ENCODE measurements around the gene MRPL12. TPM values are rescaled to one million over a fixed set of nuclear protein-coding genes. Genes with fewer than 3 reads are reported as not detected.

The MRPL12 gene
- total RNA-seq, 3 donors from 2014 or later, result 18.4 to 32.3 (median 32.1) TPM

DNA sequence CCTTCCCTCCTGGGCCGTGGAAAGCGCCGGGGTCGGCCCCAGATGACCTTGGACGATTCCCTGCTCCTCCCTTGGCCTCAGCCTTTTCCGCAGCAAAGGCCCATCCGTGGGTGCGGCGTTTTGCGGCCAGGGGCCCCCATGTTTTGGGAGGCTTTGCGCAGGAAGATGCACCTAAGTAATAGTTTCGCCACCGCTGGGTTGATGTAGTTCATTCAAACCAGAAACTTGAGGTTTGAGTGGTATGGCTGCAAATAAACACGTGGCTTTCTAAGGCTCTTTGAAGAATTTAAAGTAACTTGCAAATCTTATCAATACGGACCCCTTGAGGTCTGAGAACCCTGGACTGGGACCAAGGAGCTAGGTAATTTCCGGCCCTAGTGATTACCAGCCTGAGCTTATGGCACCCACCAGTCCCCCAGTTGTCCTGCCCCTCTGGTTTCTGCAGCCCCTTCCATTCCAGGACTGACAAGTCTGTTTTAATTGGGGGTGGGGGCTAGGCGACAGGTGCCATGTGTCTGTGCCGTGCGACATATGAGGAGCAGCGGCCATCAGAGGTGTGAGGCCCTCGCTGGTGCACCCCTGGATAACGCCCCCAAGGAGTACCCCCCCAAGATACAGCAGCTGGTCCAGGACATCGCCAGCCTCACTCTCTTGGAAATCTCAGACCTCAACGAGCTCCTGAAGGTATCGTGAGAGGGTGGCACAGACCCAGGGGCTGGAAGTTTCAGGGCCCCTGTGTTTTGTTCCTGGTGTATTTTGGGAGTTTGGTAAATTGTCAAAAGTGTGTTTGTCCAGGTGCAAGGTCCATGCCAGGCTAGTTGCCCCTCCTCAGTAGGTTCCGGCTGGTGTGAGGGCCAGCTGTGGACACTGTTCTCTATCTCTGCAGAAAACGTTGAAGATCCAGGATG, 834 bp downstream of the MRPL12 start:
- H3K27ac ChIP-seq, result peak overlapping the region; percentile 95
- H3K4me3 ChIP-seq, result peak overlapping the region; percentile 73 to 99 (median 81)
- no peaks in the 10 kb centered on the region for H3K27me3 ChIP-seq
- intact Hi-C loops (cut with DNase I; ENCODE audit: low total_unique reads), result no loop called here
- H3K4me1 ChIP-seq, result peaks cover 23% of the 10 kb centered on the region in 2 donors
- H3K36me3 ChIP-seq, result no peaks in the 10 kb centered on the region
- no peak for DNase-seq (ENCODE audit: low spot score in 2 of 2)
- no peaks in the 10 kb centered on the region for H3K9me3 ChIP-seq
- TF ChIP-seq POLR2AphosphoS5 (IDR thresholded peaks at IDR 0.05) (no peak), POLR2A (IDR thresholded peaks at IDR 0.05) (no peak), CTCF (IDR thresholded peaks at IDR 0.05) (no peak)

DNA sequence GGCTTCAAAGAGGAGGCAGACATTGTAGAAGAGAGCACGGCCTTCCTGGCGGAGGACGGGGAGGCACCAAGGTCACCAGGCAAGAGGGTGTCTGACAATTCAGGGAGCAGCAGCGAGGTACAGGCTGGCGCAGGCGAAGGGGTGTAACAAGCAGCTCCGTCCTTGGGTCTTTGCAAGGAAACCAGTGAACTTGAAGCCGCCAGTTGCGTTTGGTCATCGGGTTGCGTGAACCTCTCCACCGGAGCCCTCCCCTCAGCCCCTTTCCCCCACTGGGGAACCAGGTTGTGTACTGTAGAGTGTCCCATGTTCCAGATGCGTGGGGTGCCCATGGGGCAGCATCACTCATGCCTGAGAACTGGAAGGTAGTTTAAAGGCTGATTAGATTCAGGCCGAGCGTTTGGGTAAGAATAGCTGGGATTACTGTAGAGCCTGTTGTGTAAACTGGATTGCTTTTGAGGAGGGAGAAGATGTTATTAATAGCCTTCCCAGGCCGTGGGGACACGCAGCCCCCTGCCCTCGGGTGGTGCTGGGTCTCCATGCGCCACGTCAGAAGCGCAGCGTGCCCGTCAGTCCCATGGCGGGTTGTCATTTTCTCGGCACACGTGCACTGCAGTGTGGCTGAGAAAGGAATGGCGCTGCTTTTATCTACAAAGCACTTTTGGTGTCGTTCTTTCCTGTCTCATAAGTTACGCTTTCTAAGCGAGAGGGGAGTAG, 2.5 kb downstream of the MRPL12 start:
- no peaks in the 10 kb centered on the region for H3K27me3 ChIP-seq
- DNase-seq (ENCODE audit: low spot score in 2 of 2), result no peak
- intact Hi-C loops (cut with DNase I; ENCODE audit: low total_unique reads), result no loop called here
- H3K4me3 ChIP-seq, result no peak overlapping the region
- no peaks in the 10 kb centered on the region for H3K9me3 ChIP-seq
- no peaks in the 10 kb centered on the region for H3K36me3 ChIP-seq
- H3K4me1 ChIP-seq, result peaks cover 23 to 26% of the 10 kb centered on the region in 2 donors
- H3K27ac ChIP-seq, result no peak overlapping the region
- TF ChIP-seq POLR2AphosphoS5 (IDR thresholded peaks at IDR 0.05) (no peak), POLR2A (IDR thresholded peaks at IDR 0.05) (no peak), CTCF (IDR thresholded peaks at IDR 0.05) (no peak)

- DNase-seq (ENCODE audit: low spot score in 2 of 2), result no peak
These were observed 3.1 kb downstream of the MRPL12 start for GRCh38 chr17:81706232-81706611.

DNA sequence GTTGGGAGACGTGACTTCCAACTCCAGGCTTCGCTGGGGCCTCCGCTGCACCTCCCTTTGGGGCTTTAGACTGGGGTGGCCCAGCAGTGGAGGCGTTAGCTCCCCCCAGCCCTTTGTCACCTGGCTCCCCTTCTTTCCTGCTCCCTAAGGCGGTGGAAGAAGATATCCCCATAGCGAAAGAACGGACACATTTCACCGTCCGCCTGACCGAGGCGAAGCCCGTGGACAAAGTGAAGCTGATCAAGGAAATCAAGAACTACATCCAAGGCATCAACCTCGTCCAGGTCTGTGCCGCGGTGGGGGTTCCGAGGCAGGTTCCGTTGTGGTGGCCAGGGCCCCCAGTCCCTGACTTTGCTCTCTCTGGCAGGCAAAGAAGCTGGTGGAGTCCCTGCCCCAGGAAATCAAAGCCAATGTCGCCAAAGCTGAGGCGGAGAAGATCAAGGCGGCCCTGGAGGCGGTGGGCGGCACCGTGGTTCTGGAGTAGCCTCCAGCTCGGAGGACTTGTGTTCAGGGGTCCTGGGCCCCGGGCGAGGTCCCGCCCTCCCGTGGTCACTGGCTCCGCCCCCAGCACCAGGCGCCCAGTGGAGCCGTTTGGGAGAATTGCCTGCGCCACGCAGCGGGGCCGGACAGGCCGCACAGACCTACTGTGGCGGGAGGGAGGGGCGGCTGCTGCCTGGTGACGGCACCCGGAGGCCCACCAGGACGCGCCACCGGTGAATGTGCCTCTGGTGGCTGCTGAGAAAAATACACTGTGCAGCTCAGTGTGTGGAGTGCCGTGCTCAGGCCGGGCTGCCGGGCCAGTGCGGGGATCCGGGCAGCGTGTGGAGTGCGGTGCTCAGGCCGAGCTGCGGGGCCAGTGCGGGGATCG, 3.8 kb downstream of the MRPL12 start:
- no peaks in the 10 kb centered on the region for H3K9me3 ChIP-seq
- H3K36me3 ChIP-seq, result no peaks in the 10 kb centered on the region
- H3K4me1 ChIP-seq, result peaks cover 22 to 23% of the 10 kb centered on the region in 2 donors
- no peak overlapping the region for H3K27ac ChIP-seq
- no peak overlapping the region for H3K4me3 ChIP-seq
- TF ChIP-seq CTCF (IDR thresholded peaks at IDR 0.05) (no peak), POLR2AphosphoS5 (IDR thresholded peaks at IDR 0.05) (no peak), POLR2A (IDR thresholded peaks at IDR 0.05) (no peak)
- DNase-seq (ENCODE audit: low spot score in 2 of 2), result no peak
- no peaks in the 10 kb centered on the region for H3K27me3 ChIP-seq
- intact Hi-C loops (cut with DNase I; ENCODE audit: low total_unique reads), result no loop called here

More at GRCh38 chr17:81706232-81706611, 3.1 kb downstream of the MRPL12 start:
- no peaks in the 10 kb centered on the region for H3K36me3 ChIP-seq
- peaks cover 28 to 30% of the 10 kb centered on the region in 2 donors for H3K4me1 ChIP-seq
- no peaks in the 10 kb centered on the region for H3K27me3 ChIP-seq
- TF ChIP-seq POLR2A (IDR thresholded peaks at IDR 0.05), result no peak
- TF ChIP-seq POLR2AphosphoS5 (IDR thresholded peaks at IDR 0.05), result no peak
- TF ChIP-seq CTCF (IDR thresholded peaks at IDR 0.05), result no peak
- no peak overlapping the region for H3K27ac ChIP-seq
- no peaks in the 10 kb centered on the region for H3K9me3 ChIP-seq
- intact Hi-C loops (cut with DNase I; ENCODE audit: low total_unique reads), result no loop called here
- H3K4me3 ChIP-seq, result no peak overlapping the region

Measured in breast epithelium (tissue), 4 donors.